ENCODE measurements around the gene GNAS.

Gene GNAS

GRCh38 chr20:58889798-58890517 lies 37.4 kb downstream of the GNAS start:
- TF ChIP-seq GATA2 (IDR thresholded peaks at IDR 0.05; ENCODE audit: low read depth, low read length) (no peak), GATA3 (IDR thresholded peaks at IDR 0.05; ENCODE audit: low read depth, low read length) (no peak)

DNA sequence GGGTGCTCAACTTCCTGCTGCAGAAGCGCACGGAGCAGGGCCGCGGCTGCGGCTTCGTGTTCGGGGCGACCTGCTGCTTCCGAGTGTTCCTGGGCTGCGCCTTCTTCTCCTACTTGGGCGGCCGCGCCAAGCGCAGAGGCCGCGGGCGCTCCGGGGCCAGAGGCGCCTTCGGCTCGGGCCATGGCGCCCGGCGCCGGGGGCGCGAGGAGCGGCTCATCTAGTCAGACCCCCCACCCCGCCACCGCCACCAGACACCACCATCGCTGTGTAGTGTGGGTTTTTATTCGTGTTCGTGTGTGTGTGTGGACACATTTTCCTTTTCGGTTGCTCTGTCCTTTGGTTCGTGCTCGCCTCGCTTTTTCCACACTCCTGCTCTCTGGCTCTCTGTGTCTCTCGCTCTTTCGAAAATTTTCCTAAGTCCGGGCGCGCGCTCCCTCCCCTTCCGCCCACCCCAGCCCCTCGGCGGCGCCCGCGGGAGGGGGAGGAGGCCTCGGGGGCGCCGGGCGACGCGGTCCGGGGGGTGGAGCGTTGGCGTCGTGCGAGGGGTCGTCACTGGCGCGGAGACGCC lies 38.1 kb downstream of the GNAS start:
- TF ChIP-seq GATA2 (IDR thresholded peaks at IDR 0.05; ENCODE audit: low read depth, low read length) (no peak), GATA3 (IDR thresholded peaks at IDR 0.05; ENCODE audit: low read depth, low read length) (no peak)

DNA sequence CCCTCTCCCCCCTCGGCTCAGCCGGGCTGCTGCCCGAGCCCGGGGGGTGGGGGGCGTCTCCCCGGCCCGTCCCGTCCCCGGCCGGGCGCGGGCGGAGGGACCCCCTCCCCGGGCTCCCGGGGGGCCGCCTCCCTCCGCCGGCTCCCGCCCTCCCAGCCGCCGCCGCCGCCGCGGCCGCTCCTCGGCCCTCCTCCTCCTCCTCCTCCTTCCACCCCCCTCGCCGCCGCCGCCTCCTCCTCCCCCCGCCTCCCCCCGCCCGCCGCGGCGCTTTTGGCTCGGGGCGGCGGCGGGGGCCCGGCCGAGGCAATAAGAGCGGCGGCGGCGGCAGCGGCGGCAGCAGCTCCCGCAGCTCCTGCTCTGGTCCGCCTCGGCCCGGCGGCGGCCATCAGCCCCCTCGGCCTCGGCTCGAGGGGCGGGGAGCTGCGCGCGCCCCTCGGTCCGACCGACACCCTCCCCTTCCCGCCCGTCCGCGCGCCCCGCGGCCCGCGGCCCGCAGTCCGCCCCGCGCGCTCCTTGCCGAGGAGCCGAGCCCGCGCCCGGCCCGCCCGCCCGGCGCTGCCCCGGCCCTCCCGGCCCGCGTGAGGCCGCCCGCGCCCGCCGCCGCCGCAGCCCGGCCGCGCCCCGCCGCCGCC lies 38.7 kb downstream of the GNAS start:
- TF ChIP-seq GATA3 (IDR thresholded peaks at IDR 0.05; ENCODE audit: low read depth, low read length) (no peak), GATA2 (IDR thresholded peaks at IDR 0.05; ENCODE audit: low read depth, low read length) (no peak)

- TF ChIP-seq GATA2 (IDR thresholded peaks at IDR 0.05; ENCODE audit: low read depth, low read length) (no peak), GATA3 (IDR thresholded peaks at IDR 0.05; ENCODE audit: low read depth, low read length) (no peak)
Observed at GRCh38 chr20:58891718-58892140, 39.2 kb downstream of the GNAS start.

DNA sequence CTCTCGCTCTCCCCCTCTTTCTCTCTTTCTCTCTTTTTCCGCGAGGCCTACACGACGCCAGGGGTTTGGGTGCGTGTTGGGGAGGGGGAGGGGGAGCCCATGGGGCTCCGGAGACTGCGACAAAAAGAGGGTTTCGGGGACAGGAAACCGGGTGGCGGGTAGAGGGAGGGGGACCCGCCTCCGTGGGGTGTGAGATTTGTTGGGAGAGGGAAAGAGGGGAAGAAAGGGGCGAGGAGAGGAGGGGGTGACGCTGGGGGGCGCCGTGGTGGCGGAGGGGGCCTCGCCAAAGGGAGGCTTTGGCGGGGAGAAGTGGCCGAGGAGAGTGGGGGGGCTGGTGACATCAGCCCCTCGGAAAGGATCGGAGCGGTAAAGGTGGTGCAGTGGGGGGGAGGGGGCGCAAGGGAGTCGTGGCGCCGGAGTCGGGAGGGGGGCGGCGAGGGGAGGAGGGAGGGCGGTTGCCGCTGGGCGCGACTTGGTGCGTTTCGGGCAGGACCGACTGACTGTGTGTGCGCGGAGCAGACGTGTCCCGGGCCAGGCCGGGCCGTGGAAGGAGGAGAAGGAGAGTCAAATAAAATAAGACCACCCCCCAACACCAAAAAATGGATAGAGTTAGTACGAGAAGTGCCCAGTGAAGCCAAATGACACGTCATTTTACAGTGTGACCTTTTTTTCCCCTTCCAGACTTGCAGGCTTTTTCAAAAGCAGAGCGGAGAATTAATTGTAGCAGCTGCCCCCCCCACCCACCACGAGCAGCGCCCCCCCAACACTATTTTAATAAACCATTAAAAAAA lies 39.8 kb downstream of the GNAS start:
- no peak for TF ChIP-seq GATA3 (IDR thresholded peaks at IDR 0.05; ENCODE audit: low read depth, low read length)
- no peak for TF ChIP-seq GATA2 (IDR thresholded peaks at IDR 0.05; ENCODE audit: low read depth, low read length)

GRCh38 chr20:58892932-58893224 lies 40.4 kb downstream of the GNAS start:
- TF ChIP-seq GATA2 (IDR thresholded peaks at IDR 0.05; ENCODE audit: low read depth, low read length): no peak
- no peak for TF ChIP-seq GATA3 (IDR thresholded peaks at IDR 0.05; ENCODE audit: low read depth, low read length)

DNA sequence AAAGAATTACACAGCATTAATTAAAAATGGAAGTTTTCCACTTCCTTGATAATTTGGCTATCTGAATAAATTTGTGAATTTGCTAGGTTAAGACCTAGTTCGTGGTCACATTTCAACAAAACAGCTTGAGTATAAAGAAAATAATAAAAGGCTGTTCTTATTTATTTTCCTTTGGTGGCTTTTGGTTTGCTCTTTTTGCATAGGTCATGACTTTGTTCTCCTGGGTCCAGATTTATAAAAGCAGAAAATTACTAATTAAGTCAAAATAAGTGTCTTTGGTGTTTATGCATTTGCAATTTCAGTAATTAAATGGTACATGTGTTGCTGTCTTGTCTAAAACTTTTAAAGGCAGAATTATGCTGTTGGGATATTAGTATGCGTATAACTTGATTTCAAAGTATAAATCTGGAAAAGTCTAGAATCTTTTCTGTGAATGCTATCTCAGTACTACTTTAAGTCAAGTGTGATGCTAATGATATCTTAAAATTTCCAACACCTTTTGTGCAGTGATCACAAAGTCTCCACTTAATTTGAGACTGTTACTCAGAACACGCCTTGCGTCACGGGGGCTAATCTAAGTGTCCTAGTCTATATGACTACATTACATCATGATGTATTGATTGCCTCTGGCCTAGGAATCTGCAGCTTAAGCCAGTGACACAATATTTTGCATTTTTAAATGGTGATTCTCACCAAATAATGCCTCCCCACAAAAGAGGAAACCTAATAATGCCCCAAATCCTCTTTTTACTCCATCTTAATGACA lies 41.0 kb downstream of the GNAS start:
- no peak for TF ChIP-seq GATA3 (IDR thresholded peaks at IDR 0.05; ENCODE audit: low read depth, low read length)
- TF ChIP-seq GATA2 (IDR thresholded peaks at IDR 0.05; ENCODE audit: low read depth, low read length): no peak

- TF ChIP-seq GATA3 (IDR thresholded peaks at IDR 0.05; ENCODE audit: low read depth, low read length) (no peak), GATA2 (IDR thresholded peaks at IDR 0.05; ENCODE audit: low read depth, low read length) (no peak)
Observed at GRCh38 chr20:58894652-58895447, 42.3 kb downstream of the GNAS start.

GRCh38 chr20:58895448-58896180 lies 43.1 kb downstream of the GNAS start:
- TF ChIP-seq GATA2 (IDR thresholded peaks at IDR 0.05; ENCODE audit: low read depth, low read length) (no peak), GATA3 (IDR thresholded peaks at IDR 0.05; ENCODE audit: low read depth, low read length) (no peak)

DNA sequence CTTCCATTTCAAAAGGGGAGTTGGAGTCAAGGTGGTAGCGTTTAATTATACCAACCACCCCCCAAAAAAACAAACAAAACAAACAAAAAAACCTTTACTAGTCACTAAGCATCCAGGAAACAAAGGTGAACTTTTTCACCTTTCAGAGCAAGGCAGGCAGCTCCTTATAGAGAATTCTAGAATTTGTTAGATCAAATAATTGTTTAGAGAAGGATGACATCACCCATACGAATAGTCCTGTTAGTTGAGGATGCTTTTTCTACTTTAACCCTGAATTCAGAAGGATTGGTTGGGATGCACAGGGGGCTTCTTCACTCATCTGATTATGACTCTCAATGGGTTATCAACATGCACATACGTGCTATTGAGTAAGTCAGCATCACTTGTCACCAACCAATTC lies 44.3 kb downstream of the GNAS start:
- TF ChIP-seq GATA2 (IDR thresholded peaks at IDR 0.05; ENCODE audit: low read depth, low read length) (no peak), GATA3 (IDR thresholded peaks at IDR 0.05; ENCODE audit: low read depth, low read length) (no peak)

- no peak for TF ChIP-seq GATA3 (IDR thresholded peaks at IDR 0.05; ENCODE audit: low read depth, low read length)
- no peak for TF ChIP-seq GATA2 (IDR thresholded peaks at IDR 0.05; ENCODE audit: low read depth, low read length)
Observed at GRCh38 chr20:58897488-58897887, 45.0 kb downstream of the GNAS start.

DNA sequence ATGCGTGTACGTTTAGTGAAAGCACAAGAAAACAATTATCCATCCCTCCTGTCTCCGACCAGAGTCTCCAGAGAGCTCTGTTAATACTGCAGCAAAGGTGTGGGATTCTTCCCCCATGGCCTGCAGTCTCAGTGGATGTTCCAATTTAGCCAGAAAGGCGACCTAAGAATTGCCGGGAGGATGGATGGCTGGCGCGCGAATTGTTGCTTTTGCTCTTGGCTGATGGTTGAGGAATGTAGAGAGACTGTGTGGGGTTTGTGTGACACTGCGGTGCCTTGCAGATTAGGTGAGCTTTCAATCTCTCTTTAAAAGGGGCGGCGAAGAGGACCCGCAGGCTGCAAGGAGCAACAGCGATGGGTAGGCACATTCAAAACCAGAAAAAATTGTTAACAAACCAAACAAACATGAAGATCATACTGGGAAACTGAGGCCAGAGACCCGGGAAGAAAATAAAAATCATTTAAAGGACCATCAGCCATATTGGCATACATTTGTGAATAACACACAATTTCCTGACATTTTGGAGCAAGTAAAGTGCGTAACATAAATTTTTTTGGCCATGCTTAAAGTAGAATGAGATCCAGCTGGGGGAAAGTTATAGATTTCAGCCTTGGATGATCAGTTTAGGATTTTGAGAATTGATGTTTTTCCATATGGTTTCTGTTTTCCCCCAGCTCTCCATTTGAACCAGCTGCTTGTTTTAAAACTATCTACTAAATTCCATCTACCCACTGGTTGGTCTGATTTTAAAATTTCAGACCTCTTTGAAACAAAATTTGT lies 46.3 kb downstream of the GNAS start:
- TF ChIP-seq GATA3 (IDR thresholded peaks at IDR 0.05; ENCODE audit: low read depth, low read length) (no peak), GATA2 (IDR thresholded peaks at IDR 0.05; ENCODE audit: low read depth, low read length) (no peak)
